ENCODE measurements around the gene NMT1. TPM values are rescaled to one million over a fixed set of nuclear protein-coding genes. Genes with fewer than 3 reads are reported as not detected.

NMT1 gene
- total RNA-seq, 4 donors from 2014 or later, result 60.7 to 127 (median 71.5) TPM

DNA sequence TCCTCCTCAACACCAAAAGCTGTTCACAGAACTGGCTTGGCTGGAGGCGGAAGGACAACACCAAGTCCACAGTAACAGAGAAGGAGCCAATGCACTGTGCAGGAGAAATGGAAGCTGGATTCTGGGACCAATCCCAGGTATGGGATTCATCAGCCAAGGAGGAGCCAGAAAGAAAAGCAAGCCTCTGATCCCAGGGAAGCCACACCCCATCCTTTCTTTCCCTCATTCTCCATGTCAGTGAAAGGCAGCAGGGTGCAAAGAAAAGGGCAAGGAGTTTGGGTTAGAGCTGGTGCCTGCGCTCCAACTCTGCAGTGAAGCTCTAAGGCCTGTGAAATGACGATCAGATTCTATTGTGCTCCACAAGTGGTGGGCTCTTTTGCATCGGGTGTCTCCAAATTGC lies 20.7 kb upstream of the NMT1 start:
- intact Hi-C loops (cut with DNase I; ENCODE audit: low total_unique reads) (no loop called here), in situ Hi-C loops (cut with MboI; ENCODE audit: low sequenced_read_pairs in 4 of 4) (loop anchor here in 1 of 4 donors (25.0 kb wide), 1 partner anchor 278 kb away; the partner anchor contains the start of gene ADAM11)
- Histone ChIP-seq H3K36me3 (no peaks in the 10 kb centered on the region), H3K27me3 (no peaks in the 10 kb centered on the region), H3K4me1 (peaks cover 24 to 31% of the 10 kb centered on the region in 2 donors), H3K27ac (peak overlapping the region in 2 of 4 donors; percentile 55 to 64), H3K4me3 (no peak overlapping the region), H3K9me3 (no peaks in the 10 kb centered on the region)
- DNase-seq (no peak), ATAC-seq (peak in 1 of 2 donors; percentile 41)
- no peak for TF ChIP-seq POLR2A (IDR thresholded peaks at IDR 0.05)
- TF ChIP-seq, protein P1, sequence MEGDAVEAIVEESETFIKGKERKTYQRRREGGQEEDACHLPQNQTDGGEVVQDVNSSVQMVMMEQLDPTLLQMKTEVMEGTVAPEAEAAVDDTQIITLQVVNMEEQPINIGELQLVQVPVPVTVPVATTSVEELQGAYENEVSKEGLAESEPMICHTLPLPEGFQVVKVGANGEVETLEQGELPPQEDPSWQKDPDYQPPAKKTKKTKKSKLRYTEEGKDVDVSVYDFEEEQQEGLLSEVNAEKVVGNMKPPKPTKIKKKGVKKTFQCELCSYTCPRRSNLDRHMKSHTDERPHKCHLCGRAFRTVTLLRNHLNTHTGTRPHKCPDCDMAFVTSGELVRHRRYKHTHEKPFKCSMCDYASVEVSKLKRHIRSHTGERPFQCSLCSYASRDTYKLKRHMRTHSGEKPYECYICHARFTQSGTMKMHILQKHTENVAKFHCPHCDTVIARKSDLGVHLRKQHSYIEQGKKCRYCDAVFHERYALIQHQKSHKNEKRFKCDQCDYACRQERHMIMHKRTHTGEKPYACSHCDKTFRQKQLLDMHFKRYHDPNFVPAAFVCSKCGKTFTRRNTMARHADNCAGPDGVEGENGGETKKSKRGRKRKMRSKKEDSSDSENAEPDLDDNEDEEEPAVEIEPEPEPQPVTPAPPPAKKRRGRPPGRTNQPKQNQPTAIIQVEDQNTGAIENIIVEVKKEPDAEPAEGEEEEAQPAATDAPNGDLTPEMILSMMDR (IDR thresholded peaks at IDR 0.05 in 4 of 5, conservative IDR thresholded peaks at IDR 0.05 in 1 of 5), result no peak

DNA sequence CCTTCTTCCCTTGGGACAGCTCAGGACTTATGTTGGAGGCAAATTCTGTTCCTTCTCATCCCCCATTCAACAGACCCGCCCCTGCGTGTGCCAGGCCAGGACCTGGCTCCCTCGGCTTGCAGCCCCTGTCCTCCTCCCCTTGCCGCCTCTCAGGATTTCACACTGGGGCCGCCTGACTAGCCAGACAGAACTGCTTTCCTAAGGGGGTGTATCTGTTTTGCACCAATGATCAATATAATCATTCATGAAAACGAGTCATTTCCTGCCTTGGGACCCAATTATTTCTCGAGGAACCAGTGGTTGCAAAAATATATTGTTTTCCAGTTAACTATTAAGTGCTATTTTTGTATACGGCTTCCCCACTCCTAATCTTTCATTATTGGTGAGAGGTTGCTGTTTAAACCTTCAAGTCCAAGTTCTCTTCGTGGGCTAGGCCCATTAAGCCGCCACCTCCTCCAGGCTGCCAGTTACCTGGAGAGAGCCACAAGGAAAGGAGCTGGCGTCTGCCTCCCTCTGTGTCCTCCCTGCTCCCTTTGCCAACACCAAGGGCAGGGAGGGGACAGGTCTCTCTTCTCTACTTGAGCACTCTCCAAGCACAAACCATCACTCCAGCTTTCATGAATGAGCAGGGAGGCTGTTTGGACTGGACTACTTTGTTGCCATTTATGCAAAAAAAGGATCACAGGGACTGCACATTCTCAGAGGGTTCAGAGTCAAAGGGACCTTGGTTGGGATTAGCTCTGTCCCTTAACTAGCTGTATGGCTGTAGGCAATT lies 18.6 kb upstream of the NMT1 start:
- no peaks in the 10 kb centered on the region for H3K27me3 ChIP-seq
- H3K27ac ChIP-seq, result no peak overlapping the region
- ATAC-seq, result no peak
- no peaks in the 10 kb centered on the region for H3K9me3 ChIP-seq
- H3K36me3 ChIP-seq, result no peaks in the 10 kb centered on the region
- intact Hi-C loops (cut with DNase I; ENCODE audit: low total_unique reads), result no loop called here
- peaks cover 28 to 31% of the 10 kb centered on the region in 2 donors for H3K4me1 ChIP-seq
- in situ Hi-C loops (cut with MboI; ENCODE audit: low sequenced_read_pairs in 4 of 4), result loop anchor here in 1 of 4 donors (25.0 kb wide), 1 partner anchor 280 kb away; the partner anchor contains the start of gene ADAM11
- TF ChIP-seq, protein P1 (IDR thresholded peaks at IDR 0.05 in 4 of 5, conservative IDR thresholded peaks at IDR 0.05 in 1 of 5), result no peak
- no peak for TF ChIP-seq POLR2A (IDR thresholded peaks at IDR 0.05)
- no peak for DNase-seq
- H3K4me3 ChIP-seq, result no peak overlapping the region

DNA sequence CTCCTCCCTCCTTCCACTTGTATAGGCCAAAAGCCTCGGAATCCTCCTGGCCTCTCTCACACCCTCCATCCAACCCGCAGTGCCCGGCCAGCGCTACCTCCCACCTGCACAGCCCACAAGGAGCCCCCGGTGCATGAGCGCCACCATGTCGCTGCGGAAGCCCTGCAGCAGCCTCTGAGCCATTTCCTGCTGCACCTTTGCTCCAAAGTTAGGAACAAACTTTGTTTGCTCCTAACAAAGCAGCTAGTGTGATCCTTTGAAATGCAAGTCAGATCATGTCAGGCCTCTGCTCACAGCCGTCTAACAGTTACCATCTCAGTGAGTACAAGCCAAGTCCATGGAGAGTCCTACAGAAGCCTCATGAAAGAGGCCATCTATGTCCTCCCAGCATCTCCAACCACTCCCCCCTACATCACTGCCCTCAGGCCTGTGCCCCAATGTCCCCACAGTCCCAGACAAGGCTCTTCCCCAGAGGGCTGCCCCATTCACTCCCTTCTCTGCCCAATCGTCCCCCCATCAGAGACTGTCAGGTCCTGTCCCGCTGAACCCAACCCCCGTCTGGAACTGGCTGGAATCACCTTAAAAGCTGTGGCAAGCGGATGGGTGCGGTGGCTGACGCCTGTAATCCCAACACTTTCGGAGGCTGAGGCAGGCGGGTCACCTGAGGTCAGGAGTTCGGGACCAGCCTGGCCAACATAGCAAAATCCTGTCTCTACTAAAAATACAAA lies 17.1 kb upstream of the NMT1 start:
- no peak overlapping the region for H3K27ac ChIP-seq
- H3K4me3 ChIP-seq, result no peak overlapping the region
- H3K27me3 ChIP-seq, result no peaks in the 10 kb centered on the region
- H3K9me3 ChIP-seq, result no peaks in the 10 kb centered on the region
- ATAC-seq (no peak), DNase-seq (no peak)
- peaks cover 23 to 25% of the 10 kb centered on the region in 2 donors for H3K4me1 ChIP-seq
- TF ChIP-seq POLR2A (IDR thresholded peaks at IDR 0.05), result no peak
- TF ChIP-seq, protein P1 (IDR thresholded peaks at IDR 0.05 in 4 of 5, conservative IDR thresholded peaks at IDR 0.05 in 1 of 5), result no peak
- in situ Hi-C loops (cut with MboI; ENCODE audit: low sequenced_read_pairs in 4 of 4), result loop anchor here in 1 of 4 donors (25.0 kb wide), 1 partner anchor 282 kb away; the partner anchor contains the start of gene ADAM11
- intact Hi-C loops (cut with DNase I; ENCODE audit: low total_unique reads), result no loop called here
- no peaks in the 10 kb centered on the region for H3K36me3 ChIP-seq

DNA sequence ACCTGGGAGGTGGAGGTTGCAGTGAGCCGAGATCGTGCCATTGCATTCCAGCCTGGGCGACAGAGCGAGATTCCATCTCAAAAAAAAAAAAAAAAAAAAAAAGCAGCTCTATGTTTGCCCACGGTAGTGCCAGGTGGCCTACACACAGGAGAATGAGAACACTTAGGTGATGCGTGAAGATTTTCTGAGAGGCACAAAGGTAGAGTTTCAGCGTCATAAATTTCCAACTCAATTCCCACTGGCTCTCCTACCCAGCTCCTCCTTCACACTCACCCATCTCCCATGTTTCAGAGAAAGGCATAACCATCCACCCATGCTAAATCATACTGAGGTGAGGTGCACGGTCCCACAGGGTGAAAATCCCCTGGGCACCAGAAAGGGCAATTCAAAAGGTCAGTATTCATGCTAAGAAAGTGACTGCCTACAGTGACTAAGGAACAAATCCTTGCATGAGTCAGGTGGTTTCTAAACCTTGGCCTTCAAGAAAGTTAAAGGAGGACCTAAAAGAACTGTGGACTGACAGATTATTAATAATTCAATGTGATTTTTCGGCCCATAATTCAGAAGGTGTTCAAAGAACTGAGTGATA lies 14.5 kb upstream of the NMT1 start:
- peaks cover 18 to 20% of the 10 kb centered on the region in 2 donors for H3K4me1 ChIP-seq
- in situ Hi-C loops (cut with MboI; ENCODE audit: low sequenced_read_pairs in 4 of 4) (loop anchor here in 1 of 4 donors (25.0 kb wide), 1 partner anchor 284 kb away; the partner anchor contains the start of gene ADAM11), intact Hi-C loops (cut with DNase I; ENCODE audit: low total_unique reads) (no loop called here)

More for the DNA sequence above, 14.5 kb upstream of the NMT1 start:
- Histone ChIP-seq H3K27me3 (no peaks in the 10 kb centered on the region), H3K9me3 (no peaks in the 10 kb centered on the region), H3K36me3 (no peaks in the 10 kb centered on the region), H3K27ac (peak overlapping the region in 1 of 4 donors; percentile 13), H3K4me3 (no peak overlapping the region)
- DNase-seq (no peak), ATAC-seq (no peak)
- no peak for TF ChIP-seq POLR2A (IDR thresholded peaks at IDR 0.05)
- TF ChIP-seq, protein P1 (IDR thresholded peaks at IDR 0.05 in 4 of 5, conservative IDR thresholded peaks at IDR 0.05 in 1 of 5), result no peak

All from gastrocnemius medialis (tissue), 4 donors.